Measurements from ENCODE around the gene IL22.

DNA sequence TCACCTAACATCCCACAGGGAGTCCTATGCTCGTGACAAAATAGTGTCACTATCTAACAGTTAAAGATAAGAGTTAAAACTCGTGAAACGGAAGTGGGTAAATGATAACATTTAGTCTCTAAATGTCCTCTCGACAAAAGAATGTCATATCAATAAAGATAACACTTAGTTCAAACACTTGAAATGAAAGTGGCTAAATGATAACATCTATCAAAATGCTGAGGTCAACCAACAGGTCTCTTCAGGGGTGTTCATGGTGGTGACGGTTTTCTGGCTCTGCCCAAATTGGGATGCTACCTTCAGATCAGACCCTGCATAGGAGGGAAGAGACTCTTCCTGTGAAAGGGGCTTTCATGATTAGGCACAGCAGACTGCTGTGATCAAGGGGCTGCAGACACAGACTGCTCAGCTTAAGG lies 49.9 kb downstream of the IL22 start:
- TF ChIP-seq, protein P1, sequence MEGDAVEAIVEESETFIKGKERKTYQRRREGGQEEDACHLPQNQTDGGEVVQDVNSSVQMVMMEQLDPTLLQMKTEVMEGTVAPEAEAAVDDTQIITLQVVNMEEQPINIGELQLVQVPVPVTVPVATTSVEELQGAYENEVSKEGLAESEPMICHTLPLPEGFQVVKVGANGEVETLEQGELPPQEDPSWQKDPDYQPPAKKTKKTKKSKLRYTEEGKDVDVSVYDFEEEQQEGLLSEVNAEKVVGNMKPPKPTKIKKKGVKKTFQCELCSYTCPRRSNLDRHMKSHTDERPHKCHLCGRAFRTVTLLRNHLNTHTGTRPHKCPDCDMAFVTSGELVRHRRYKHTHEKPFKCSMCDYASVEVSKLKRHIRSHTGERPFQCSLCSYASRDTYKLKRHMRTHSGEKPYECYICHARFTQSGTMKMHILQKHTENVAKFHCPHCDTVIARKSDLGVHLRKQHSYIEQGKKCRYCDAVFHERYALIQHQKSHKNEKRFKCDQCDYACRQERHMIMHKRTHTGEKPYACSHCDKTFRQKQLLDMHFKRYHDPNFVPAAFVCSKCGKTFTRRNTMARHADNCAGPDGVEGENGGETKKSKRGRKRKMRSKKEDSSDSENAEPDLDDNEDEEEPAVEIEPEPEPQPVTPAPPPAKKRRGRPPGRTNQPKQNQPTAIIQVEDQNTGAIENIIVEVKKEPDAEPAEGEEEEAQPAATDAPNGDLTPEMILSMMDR (IDR thresholded peaks at IDR 0.05; ENCODE audit: insufficient read depth, low read depth, low read length): no peak
- no peak for TF ChIP-seq EZH2 (IDR thresholded peaks at IDR 0.05; ENCODE audit: insufficient read depth, low read length)
